Measurements from ENCODE around the gene TIAM2. TPM values are rescaled to one million over a fixed set of nuclear protein-coding genes. Genes with fewer than 3 reads are reported as not detected.
A peak's percentile ranks its signal among the peaks of the same experiment; 100 is the strongest.

Gene TIAM2
- total and polyA plus RNA-seq, 2 experiments from 2014 or later: 14.2 to 24.4 TPM

GRCh38 chr6:155224618-155225017 is 229.5 kb downstream of the TIAM2 start:
- peaks cover 40% of the 10 kb centered on the region for H3K4me1 Mint-ChIP-seq
- no peak overlapping the region for H3K4me3 Mint-ChIP-seq
- Histone ChIP-seq H3K4me2 (no peak overlapping the region), H3K9me2 (ENCODE audit: insufficient read depth) (no peaks in the 10 kb centered on the region), H3K4me3 (no peak overlapping the region), H4K20me1 (replicated peaks; ENCODE audit: insufficient read depth) (no peaks in the 10 kb centered on the region), H3K4me1 (ENCODE audit: insufficient read depth) (peaks cover 10% of the 10 kb centered on the region; the same call in 1 of the 2 replicates), H3K27me3 (ENCODE audit: insufficient read depth) (no peaks in the 10 kb centered on the region), H3F3A (replicated peaks; ENCODE audit: low read depth) (no peaks in the 10 kb centered on the region), H3K27ac (ENCODE audit: low read depth) (no peak overlapping the region), H2AFZ (no peak overlapping the region), H3K36me3 (ENCODE audit: insufficient read depth) (no peaks in the 10 kb centered on the region), H3K79me2 (replicated peaks; ENCODE audit: insufficient read depth) (no peaks in the 10 kb centered on the region)
- peaks cover 9% of the 10 kb centered on the region for H3K36me3 Mint-ChIP-seq (ENCODE audit: low read depth)
- H3K27me3 Mint-ChIP-seq (ENCODE audit: insufficient read depth, low read depth, poor library complexity): peaks cover 2% of the 10 kb centered on the region
- DNase-seq (ENCODE audit: low spot score) (no peak), ATAC-seq (no peak)
- TF ChIP-seq CTCF (conservative IDR thresholded peaks at IDR 0.05; ENCODE audit: low read depth in 2 of 2) (no peak), STAT1 (IDR thresholded peaks at IDR 0.05; ENCODE audit: unreplicated experiment) (no peak), EZH2phosphoT487 (IDR thresholded peaks at IDR 0.05; ENCODE audit: unreplicated experiment) (no peak), EZH2 (IDR thresholded peaks at IDR 0.05; ENCODE audit: low read depth, unreplicated experiment) (no peak), JUNB (IDR thresholded peaks at IDR 0.05; ENCODE audit: unreplicated experiment) (no peak), ETS1 (IDR thresholded peaks at IDR 0.05) (no peak)
- H3K27ac Mint-ChIP-seq: no peak overlapping the region
- H3K9me3 Mint-ChIP-seq: peaks cover 1% of the 10 kb centered on the region; the same call in 1 of the 3 replicates

- Mint-ChIP-seq H3K4me1 (peaks cover 40% of the 10 kb centered on the region), H3K27ac (peak overlapping the region; percentile 32), H3K4me3 (no peak overlapping the region), H3K36me3 (ENCODE audit: low read depth) (peaks cover 18% of the 10 kb centered on the region), H3K27me3 (ENCODE audit: insufficient read depth, low read depth, poor library complexity) (peaks cover 3% of the 10 kb centered on the region), H3K9me3 (peaks cover 9% of the 10 kb centered on the region)
- H3K79me2 ChIP-seq (replicated peaks; ENCODE audit: insufficient read depth): no peaks in the 10 kb centered on the region
- H3K27ac ChIP-seq (ENCODE audit: low read depth): no peak overlapping the region
- no peaks in the 10 kb centered on the region for H3K27me3 ChIP-seq (ENCODE audit: insufficient read depth)
- no peaks in the 10 kb centered on the region for H3K9me2 ChIP-seq (ENCODE audit: insufficient read depth)
- H3K4me2 ChIP-seq: no peak overlapping the region
- no peak overlapping the region for H2AFZ ChIP-seq
- DNase-seq (ENCODE audit: low spot score) (peak; percentile 35), ATAC-seq (peak; percentile 78)
- H3K4me3 ChIP-seq: no peak overlapping the region
- H4K20me1 ChIP-seq (replicated peaks; ENCODE audit: insufficient read depth): no peaks in the 10 kb centered on the region
- peaks cover 10% of the 10 kb centered on the region; the same call in 1 of the 2 replicates for H3K4me1 ChIP-seq (ENCODE audit: insufficient read depth)
- peaks cover 4% of the 10 kb centered on the region; the same call in 1 of the 2 replicates for H3K36me3 ChIP-seq (ENCODE audit: insufficient read depth)
- H3F3A ChIP-seq (replicated peaks; ENCODE audit: low read depth): no peaks in the 10 kb centered on the region
- TF ChIP-seq ETS1 (IDR thresholded peaks at IDR 0.05) (no peak), EZH2 (IDR thresholded peaks at IDR 0.05; ENCODE audit: low read depth, unreplicated experiment) (no peak), CREB1 (CRISPR knock-in tag; IDR thresholded peaks at IDR 0.05; ENCODE audit: low read depth) (no peak), STAT1 (IDR thresholded peaks at IDR 0.05; ENCODE audit: unreplicated experiment) (no peak), ZNF462 (CRISPR knock-in tag; IDR thresholded peaks at IDR 0.05) (no peak), EZH2phosphoT487 (IDR thresholded peaks at IDR 0.05; ENCODE audit: unreplicated experiment) (no peak), JUNB (IDR thresholded peaks at IDR 0.05; ENCODE audit: unreplicated experiment) (no peak), NANOG (IDR thresholded peaks at IDR 0.05; ENCODE audit: borderline replicate concordance) (no peak), ZNF331 (CRISPR knock-in tag; IDR thresholded peaks at IDR 0.05; ENCODE audit: low read depth) (no peak), ZNF114 (CRISPR knock-in tag; IDR thresholded peaks at IDR 0.05) (no peak), POLR2AphosphoS5 (IDR thresholded peaks at IDR 0.05; ENCODE audit: low read depth) (no peak)
Measured at GRCh38 chr6:155227046-155227445, 231.9 kb downstream of the TIAM2 start.
